Effector memory CD8-positive, alpha-beta T cell (primary cell): ENCODE data around the gene LAG3.
"Not testable (repeated sequence)": the region's sequence is repeated elsewhere in the genome, so short reads cannot be mapped to it uniquely, and the experiment has no call there.

Experiments used
- ATAC-seq: fragments of 150-1000 bp; cut with Tn5 transposase; replicated peaks from 2 replicates; pipeline ENCODE4 v1.10.0; 2021; ENCODE audit warnings: mild to moderate bottlenecking, moderate library complexity
- DNase-seq, 3 experiments: peaks; one replicate each; pipeline ENCODE4 v3.0.0; 2021
- H3K27ac Mint-ChIP-seq, 2 donors: one replicate each; pipeline ENCODE4 v1.8.0; 2022; ENCODE audit warnings: mild to moderate bottlenecking in 2 of 2, mixed read lengths in 2 of 2, moderate library complexity in 2 of 2
- H3K27me3 Mint-ChIP-seq, 2 donors: one replicate each; pipeline ENCODE4 v1.8.0; 2022; ENCODE audit warnings: mixed read lengths in 2 of 2
- H3K36me3 Mint-ChIP-seq: one replicate; pipeline ENCODE4 v1.8.0; 2022; ENCODE audit warnings: mild to moderate bottlenecking, moderate library complexity, mixed read lengths; ENCODE audit not compliant: insufficient read depth
- H3K4me1 Mint-ChIP-seq, 2 donors: one replicate each; pipeline ENCODE4 v1.8.0; 2022; ENCODE audit warnings: low read depth in 2 of 2, mixed read lengths in 2 of 2
- H3K4me3 Mint-ChIP-seq, 2 donors: one replicate each; pipeline ENCODE4 v1.8.0; 2022; ENCODE audit warnings: mild to moderate bottlenecking in 2 of 2, mixed read lengths in 2 of 2, moderate library complexity in 2 of 2
- H3K9me3 Mint-ChIP-seq, 2 donors: one replicate each; pipeline ENCODE4 v1.8.0; 2022; ENCODE audit warnings: mixed read lengths in 2 of 2
- total RNA-seq, 9 experiments: gene quantifications; one replicate each; lab custom pipeline; 2026; lab: John Stamatoyannopoulos, UW

The LAG3 gene
- total RNA-seq: 2.2 to 57.7 (median 17.3) reads per million in 9 experiments

GRCh38 chr12:6772331-6772695 lies at the start of gene LAG3:
LAG3 (plus strand) TSS chr12:6772520; CDS start chr12:6772853, 333 bp downstream.
- DNase-seq (no peak), ATAC-seq (no peak)
- Mint-ChIP-seq H3K27me3 (peaks cover 0 to 14% of the 10 kb centered on the region in 2 donors), H3K9me3 (no peaks in the 10 kb centered on the region), H3K27ac (peak within 1 kb of the TSS; percentile 91 to 92), H3K4me1 (peaks cover 57 to 62% of the 10 kb centered on the region in 2 donors), H3K4me3 (peak within 1 kb of the TSS; percentile 89 to 90), H3K36me3 (peaks cover 31% of the 10 kb centered on the region)

DNA sequence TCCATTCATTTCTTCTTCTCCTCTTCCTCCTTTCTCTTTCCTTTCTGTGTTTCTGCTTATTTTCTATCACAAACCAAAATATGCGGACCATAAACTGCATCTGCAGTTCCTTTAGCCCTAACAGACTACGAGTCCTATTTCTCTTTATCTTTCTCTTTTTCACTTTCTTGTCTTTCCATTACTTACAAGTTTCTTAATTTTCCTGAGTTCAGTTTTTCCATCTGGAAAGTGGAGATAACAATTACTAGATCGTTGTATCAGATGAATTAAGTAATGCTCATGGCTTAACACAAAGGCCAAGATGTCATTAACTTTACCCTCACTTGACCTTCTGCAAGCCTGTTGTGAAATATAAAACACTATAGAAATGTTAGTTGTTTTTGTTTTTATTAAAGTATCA lies 49.5 kb upstream of the LAG3 start:
- ATAC-seq: no peak
- DNase-seq: no peak
- no peaks in the 10 kb centered on the region for H3K27me3 Mint-ChIP-seq
- H3K4me3 Mint-ChIP-seq: no peak overlapping the region
- H3K4me1 Mint-ChIP-seq: peaks cover 9 to 27% of the 10 kb centered on the region in 2 donors
- no peak overlapping the region for H3K27ac Mint-ChIP-seq
- no peaks in the 10 kb centered on the region for H3K9me3 Mint-ChIP-seq
- H3K36me3 Mint-ChIP-seq: peaks cover 18% of the 10 kb centered on the region

GRCh38 chr12:6723607-6724408 lies 48.5 kb upstream of the LAG3 start, which contains the start of gene COPS7A:
COPS7A (plus strand) TSS chr12:6724046; CDS start chr12:6724657, 611 bp downstream.
- Mint-ChIP-seq H3K4me1 (peaks cover 9 to 27% of the 10 kb centered on the region in 2 donors), H3K9me3 (no peaks in the 10 kb centered on the region), H3K4me3 (peak within 1 kb of the TSS; percentile 70 to 84), H3K27me3 (no peaks in the 10 kb centered on the region), H3K27ac (peak within 1 kb of the TSS; percentile 61 to 91), H3K36me3 (peaks cover 24% of the 10 kb centered on the region)
- ATAC-seq (peak; percentile 87), DNase-seq (peak; percentile 91 to 93 (median 93))

- H3K4me3 Mint-ChIP-seq: peak overlapping the region; percentile 70 to 84
Observed at GRCh38 chr12:6724409-6724797, 47.9 kb upstream of the LAG3 start.

DNA sequence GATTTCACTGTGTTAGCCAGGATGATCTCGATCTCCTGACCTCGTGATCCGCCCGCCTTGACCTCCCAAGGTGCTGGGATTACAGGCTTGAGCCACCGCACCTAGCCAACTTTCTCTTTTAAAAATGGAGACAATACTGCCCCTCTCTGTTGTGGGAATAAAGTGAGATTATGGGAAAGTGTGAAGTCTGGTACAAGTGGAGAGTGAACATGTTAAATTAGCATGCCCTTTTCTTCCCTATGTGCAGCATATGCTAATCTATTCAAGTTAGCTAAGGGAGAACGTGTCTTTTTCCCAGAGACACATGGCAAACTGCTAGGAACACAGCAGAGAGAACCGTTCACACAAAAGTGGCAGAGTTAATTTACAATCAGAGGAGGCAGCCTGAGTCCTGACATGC lies 47.0 kb upstream of the LAG3 start:
- peaks cover 39% of the 10 kb centered on the region for H3K36me3 Mint-ChIP-seq
- H3K4me1 Mint-ChIP-seq: peaks cover 9 to 27% of the 10 kb centered on the region in 2 donors
- peak overlapping the region; percentile 28 to 84 for H3K4me3 Mint-ChIP-seq
- no peak overlapping the region for H3K27ac Mint-ChIP-seq
- ATAC-seq (no peak), DNase-seq (no peak)
- H3K27me3 Mint-ChIP-seq: no peaks in the 10 kb centered on the region
- H3K9me3 Mint-ChIP-seq: no peaks in the 10 kb centered on the region

More at GRCh38 chr12:6724409-6724797, 47.9 kb upstream of the LAG3 start:
- peaks cover 30% of the 10 kb centered on the region for H3K36me3 Mint-ChIP-seq
- H3K9me3 Mint-ChIP-seq: no peaks in the 10 kb centered on the region
- H3K27ac Mint-ChIP-seq: peak overlapping the region; percentile 61 to 91
- DNase-seq: no peak
- peaks cover 9 to 27% of the 10 kb centered on the region in 2 donors for H3K4me1 Mint-ChIP-seq
- peak; percentile 4 for ATAC-seq
- H3K27me3 Mint-ChIP-seq: no peaks in the 10 kb centered on the region

DNA sequence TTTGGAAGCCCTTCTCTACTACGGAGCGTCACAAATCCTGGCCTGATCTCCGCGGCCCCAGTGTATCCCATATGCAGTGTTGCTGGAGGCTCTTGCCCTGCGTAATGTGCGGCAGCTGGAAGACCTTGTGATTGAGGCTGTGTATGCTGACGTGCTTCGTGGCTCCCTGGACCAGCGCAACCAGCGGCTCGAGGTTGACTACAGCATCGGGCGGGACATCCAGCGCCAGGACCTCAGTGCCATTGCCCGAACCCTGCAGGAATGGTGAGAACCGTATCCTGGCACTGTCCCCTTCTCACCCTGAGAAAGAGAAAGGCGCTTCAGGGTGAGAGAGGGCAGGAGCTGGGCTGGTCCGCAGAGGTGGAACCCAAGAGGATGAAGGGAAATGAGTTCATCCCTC lies 43.1 kb upstream of the LAG3 start:
- Mint-ChIP-seq H3K27me3 (no peaks in the 10 kb centered on the region), H3K27ac (no peak overlapping the region), H3K36me3 (peaks cover 43% of the 10 kb centered on the region), H3K9me3 (no peaks in the 10 kb centered on the region), H3K4me1 (peaks cover 4 to 19% of the 10 kb centered on the region in 2 donors), H3K4me3 (no peak overlapping the region)
- DNase-seq: no peak
- no peak for ATAC-seq

DNA sequence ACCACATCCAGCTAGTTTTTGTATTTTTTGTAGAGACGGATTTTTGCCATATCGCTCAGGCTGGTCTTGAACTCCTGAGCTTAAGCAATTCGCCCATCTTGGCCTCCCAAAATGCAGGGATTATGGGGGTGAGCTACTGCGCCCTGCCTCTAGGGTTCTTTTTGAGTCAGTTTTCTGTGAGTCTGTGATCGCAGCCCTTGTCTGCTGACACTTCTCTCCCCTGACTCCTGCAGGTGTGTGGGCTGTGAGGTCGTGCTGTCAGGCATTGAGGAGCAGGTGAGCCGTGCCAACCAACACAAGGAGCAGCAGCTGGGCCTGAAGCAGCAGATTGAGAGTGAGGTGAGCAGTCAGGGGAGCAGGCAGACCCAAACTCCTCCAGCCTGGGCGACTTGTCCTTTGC lies 42.2 kb upstream of the LAG3 start:
- ATAC-seq: no peak
- no peak for DNase-seq
- peaks cover 39% of the 10 kb centered on the region for H3K36me3 Mint-ChIP-seq
- H3K4me1 Mint-ChIP-seq: peaks cover 0 to 9% of the 10 kb centered on the region in 2 donors
- no peaks in the 10 kb centered on the region for H3K9me3 Mint-ChIP-seq
- no peak overlapping the region for H3K4me3 Mint-ChIP-seq
- no peaks in the 10 kb centered on the region for H3K27me3 Mint-ChIP-seq
- H3K27ac Mint-ChIP-seq: no peak overlapping the region

DNA sequence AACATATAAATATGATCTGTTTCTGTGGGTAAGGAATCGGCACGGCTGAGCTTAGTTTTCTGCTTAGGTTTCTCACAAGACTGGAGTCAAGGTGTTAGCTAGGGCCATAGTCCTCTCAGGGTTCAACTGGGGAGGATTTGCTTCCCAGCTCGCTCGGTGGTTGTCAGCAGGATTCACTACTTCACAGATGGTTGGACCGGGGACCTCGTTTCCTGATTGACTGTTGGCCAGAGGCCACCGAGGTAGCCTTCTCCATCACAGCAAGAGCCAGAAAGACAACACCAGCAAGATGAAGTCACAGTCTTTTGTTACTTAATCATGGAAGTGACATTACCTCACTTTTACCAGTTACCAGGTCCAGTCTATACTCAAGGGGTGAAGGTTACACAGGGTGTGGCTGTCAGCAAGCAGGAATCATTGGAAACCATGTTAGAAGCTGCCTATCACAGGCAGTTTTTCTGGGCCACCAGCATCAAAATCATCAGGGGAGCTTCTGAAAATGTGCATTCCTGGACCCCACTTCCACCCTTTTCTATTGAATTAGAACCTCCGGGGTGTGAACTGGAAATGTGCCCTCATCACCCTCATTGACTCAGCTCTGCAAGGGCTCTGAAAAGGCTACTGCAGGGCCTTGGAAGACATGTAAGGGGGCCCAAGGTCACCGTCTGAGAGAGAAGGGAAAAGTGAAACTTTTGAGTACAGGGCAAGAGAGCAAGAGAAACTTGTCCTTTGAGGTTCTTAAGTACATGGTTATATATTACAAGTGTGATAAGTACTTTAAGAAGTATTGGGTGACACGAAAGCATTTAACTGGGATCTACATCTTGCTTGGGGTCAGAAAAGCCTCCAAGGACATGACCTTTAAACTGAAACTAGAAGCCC lies 37.6 kb upstream of the LAG3 start:
- no peaks in the 10 kb centered on the region for H3K9me3 Mint-ChIP-seq
- H3K27ac Mint-ChIP-seq: no peak overlapping the region
- peaks cover 16% of the 10 kb centered on the region for H3K36me3 Mint-ChIP-seq
- no peaks in the 10 kb centered on the region for H3K27me3 Mint-ChIP-seq
- ATAC-seq (no peak), DNase-seq (no peak)
- H3K4me3 Mint-ChIP-seq: no peak overlapping the region
- no peaks in the 10 kb centered on the region for H3K4me1 Mint-ChIP-seq

DNA sequence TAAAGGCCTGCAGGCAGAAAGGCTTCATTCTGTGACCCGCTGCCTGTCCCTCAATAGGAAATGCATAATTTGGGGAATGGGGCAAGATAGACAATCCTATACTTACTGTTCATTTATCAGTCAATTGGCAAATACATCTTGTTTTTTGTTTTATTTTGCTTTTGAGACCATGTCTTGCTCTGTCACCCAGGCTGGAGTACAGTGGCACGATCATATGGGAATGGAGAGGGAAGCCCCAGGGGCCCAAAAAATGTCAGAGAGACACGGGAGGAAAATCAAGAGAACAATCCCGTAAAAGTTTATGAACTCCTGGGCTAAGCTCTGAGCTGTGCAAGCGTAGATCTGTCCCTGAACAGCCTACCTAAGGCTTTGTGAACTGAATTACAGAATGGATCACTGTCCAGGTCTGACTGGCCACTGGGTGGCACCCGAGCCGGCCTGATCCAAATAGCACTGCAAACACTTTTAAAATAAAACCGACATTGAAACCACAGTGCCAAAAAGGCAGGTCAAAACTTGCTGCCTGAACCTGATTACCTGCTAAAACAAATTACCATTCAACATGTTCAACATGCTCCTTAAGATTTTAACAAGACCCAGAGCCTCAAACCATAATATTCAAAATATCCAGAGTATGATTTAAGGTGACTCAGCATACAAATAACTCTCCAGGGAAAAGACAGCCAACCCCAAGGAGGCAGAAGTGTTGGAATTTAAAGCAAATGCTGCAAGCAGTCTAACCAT lies 36.7 kb upstream of the LAG3 start:
- peaks cover 8% of the 10 kb centered on the region for H3K36me3 Mint-ChIP-seq
- peak; percentile 12 to 28 (median 15) for DNase-seq
- H3K4me1 Mint-ChIP-seq: no peaks in the 10 kb centered on the region
- ATAC-seq: peak; percentile 49
- H3K27ac Mint-ChIP-seq: peak overlapping the region in 1 of 2 donors; percentile 1
- no peak overlapping the region for H3K4me3 Mint-ChIP-seq
- no peaks in the 10 kb centered on the region for H3K9me3 Mint-ChIP-seq
- no peaks in the 10 kb centered on the region for H3K27me3 Mint-ChIP-seq

GRCh38 chr12:6736754-6737153 lies 35.6 kb upstream of the LAG3 start:
- no peak for ATAC-seq
- no peak overlapping the region for H3K27ac Mint-ChIP-seq

GRCh38 chr12:6742080-6742479 lies 30.2 kb upstream of the LAG3 start:
- H3K4me3 Mint-ChIP-seq, H3K9me3 Mint-ChIP-seq, H3K27ac Mint-ChIP-seq, H3K27me3 Mint-ChIP-seq, DNase-seq, H3K4me1 Mint-ChIP-seq, ATAC-seq: not testable (repeated sequence)
- H3K36me3 Mint-ChIP-seq: peaks cover 14% of the 10 kb centered on the region

More at GRCh38 chr12:6736754-6737153, 35.6 kb upstream of the LAG3 start:
- DNase-seq: no peak
- no peaks in the 10 kb centered on the region for H3K27me3 Mint-ChIP-seq
- no peaks in the 10 kb centered on the region for H3K36me3 Mint-ChIP-seq
- H3K4me3 Mint-ChIP-seq: no peak overlapping the region
- no peaks in the 10 kb centered on the region for H3K9me3 Mint-ChIP-seq
- no peaks in the 10 kb centered on the region for H3K4me1 Mint-ChIP-seq

DNA sequence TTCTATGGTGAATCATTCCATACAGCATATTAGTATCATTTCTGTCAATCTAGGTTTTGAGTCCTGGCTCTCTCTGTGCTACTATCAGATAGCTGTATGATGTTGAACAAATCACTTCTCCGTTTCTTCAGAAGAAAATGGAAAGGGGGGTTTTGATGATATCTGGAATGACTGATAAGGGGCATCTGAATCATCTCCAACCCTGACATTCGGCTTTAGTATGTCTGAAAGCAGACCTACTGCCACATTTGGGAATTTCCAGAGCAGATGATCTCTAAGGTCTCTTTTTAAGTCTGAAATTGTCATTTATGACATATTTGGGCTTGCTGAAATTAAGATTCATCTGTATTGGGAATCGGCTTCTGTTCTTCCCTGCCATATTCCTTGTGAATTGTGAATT lies 29.5 kb upstream of the LAG3 start:
- no peak overlapping the region for H3K4me3 Mint-ChIP-seq
- H3K27ac Mint-ChIP-seq: no peak overlapping the region
- H3K9me3 Mint-ChIP-seq: no peaks in the 10 kb centered on the region
- DNase-seq: no peak
- ATAC-seq: no peak
- H3K36me3 Mint-ChIP-seq: peaks cover 20% of the 10 kb centered on the region
- H3K4me1 Mint-ChIP-seq: peaks cover 5 to 9% of the 10 kb centered on the region in 2 donors
- H3K27me3 Mint-ChIP-seq: no peaks in the 10 kb centered on the region

DNA sequence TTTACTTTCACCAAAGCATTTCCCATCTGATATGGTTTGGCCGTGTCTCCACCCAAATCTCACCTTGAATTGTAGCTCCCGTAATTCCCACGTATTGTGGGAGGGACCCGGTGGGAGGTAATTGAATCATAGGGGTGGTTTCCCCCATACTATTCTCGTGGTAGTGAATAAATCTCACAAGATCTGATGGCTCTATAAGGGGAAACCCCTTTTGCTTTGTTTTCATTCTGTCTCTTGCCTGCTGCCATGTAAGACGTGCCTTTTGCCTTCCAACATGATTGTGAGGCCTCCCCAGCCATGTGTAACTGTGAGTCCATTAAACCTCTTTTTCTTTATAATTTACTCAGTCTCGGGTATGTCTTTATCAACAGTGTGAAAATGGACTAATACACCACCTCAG lies 29.0 kb upstream of the LAG3 start:
- H3K4me3 Mint-ChIP-seq: not testable (repeated sequence)

More for the DNA sequence above, 29.0 kb upstream of the LAG3 start:
- not testable (repeated sequence) for H3K9me3 Mint-ChIP-seq, H3K27me3 Mint-ChIP-seq, DNase-seq, H3K27ac Mint-ChIP-seq, ATAC-seq
- Mint-ChIP-seq H3K4me1 (peaks cover 5 to 11% of the 10 kb centered on the region in 2 donors), H3K36me3 (peaks cover 25% of the 10 kb centered on the region)
